HG03460 (cell line): ENCODE measurements around the gene ABCB6.
A peak's percentile ranks its signal among the peaks of the same experiment; 100 is the strongest.

Source experiments
- ATAC-seq: cut with Tn5 transposase; IDR thresholded peaks from one replicate; pipeline ENCODE4 v1.9.1; 2021; ENCODE audit not compliant: unreplicated experiment

The ABCB6 gene

DNA sequence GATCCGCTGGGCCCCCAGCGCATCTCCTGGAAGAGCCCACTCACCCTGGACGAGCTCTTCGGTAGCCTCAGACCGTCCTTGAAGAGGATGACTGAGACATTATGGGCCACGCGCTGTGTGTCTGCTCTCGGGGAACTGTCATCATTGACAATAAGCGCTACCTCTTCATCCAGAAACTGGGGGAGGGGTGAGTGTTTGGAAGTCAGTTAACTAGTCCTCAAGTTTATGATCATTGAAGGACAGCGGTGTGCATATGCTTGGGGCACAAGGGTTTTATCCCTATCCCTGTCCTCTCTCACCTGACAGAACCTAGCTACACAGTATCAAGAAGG lies 27.1 kb upstream of the ABCB6 start:
- ATAC-seq = no peak

DNA sequence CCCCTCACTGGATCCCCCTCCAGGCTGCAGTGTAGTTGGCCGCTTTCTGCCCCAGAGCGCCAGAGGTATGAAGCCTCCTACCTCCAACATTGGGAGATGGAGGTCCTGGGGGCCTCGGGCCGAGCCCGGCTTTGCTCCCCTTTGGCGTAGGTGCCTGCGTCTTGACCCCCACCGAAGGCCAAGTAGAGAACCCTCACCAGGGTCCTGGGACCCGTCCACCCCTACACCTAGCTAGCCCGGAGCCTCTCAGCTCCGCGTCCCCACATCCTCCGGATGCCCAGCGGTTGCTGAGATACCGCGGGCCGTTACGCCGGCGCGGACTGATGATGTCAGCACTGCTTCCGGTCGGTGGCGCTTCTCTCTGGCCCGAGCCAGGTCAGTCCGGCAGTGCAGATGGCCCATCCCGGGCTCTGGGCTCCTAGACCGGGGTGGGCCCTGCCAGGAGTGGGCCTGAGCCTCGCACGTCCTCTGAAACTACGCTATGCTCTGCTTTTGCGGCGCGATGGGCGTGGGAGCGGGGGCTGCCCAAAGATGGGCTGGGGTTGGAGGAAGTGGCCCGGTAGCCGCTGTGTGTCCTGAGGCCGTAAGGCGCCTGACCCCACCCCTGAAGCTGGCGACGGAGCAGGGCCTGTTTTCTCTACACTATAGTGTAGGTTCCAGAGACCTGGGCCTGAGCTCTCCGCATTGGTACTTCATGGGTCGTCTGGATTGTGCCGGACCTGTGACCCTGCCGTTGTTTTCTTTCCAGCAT lies 26.6 kb upstream of the ABCB6 start, which contains the start of the genes GLB1L and STK16:
GLB1L (minus strand) TSS at position 297 of the 751 bp plus-strand sequence. CDS start 1,871 bp downstream, outside the sequence.
STK16 (plus strand) TSS at position 332 of the 751 bp plus-strand sequence. CDS start 521 bp downstream, outside the sequence.
- ATAC-seq = peak; percentile 47

DNA sequence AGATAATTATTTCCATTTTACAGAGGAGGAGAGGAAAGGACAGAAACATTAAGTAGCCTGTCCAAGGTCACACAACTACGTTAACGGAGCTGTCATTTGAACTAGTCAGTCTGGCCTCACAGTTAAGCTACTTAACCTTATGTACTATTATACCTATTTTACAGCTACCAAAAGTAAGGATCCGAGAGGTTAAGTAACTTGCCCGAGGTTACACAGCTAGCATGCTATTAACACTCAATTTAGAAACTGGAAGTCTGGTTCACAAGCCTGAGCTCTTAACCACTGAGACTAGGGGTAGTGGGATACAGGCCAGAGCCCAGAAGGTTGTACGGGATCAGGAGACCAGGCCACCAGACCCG lies 26.0 kb upstream of the ABCB6 start:
- no peak for ATAC-seq

DNA sequence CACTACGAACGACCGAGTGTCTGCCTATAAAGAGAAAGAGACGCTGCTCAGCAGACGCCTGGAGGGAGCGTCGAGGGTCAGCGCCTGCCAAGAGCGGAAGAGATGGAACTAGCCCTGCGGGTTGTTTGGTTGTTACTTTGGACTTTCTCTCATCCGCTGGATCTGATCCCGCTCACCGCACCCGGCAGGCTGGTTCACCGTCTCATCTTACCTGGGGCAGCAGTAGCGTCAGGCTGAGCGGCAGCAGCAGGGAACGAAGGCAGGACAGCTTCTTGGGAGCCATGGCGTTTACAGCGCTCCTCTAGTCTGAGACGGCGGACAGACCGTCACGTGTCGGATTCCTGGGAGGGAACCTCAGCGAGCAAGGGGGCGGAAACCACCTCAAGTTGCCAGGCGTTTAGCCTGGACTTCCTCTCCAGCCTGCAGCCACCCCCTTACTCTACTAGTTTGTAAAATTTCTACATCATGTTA lies 24.6 kb upstream of the ABCB6 start:
- no peak for ATAC-seq

DNA sequence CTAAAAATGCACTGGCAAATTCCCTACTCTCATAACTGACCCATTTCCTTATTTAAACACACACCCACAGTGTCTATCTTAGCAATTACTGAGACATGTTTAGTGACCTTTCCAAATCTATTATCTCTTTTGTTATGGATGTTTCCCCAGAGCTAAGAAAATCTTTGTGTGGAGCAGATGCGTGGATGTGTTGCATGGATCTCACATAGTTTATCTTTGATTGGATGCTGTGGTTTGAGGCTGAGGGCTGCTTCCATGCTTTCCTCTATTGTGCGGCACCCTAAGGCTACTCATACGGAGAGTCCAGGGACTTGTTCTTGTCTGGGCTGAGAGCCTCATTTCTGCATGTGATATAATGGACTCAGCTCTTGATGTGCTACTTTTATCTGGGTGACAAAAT lies 15.6 kb upstream of the ABCB6 start:
- no peak for ATAC-seq

DNA sequence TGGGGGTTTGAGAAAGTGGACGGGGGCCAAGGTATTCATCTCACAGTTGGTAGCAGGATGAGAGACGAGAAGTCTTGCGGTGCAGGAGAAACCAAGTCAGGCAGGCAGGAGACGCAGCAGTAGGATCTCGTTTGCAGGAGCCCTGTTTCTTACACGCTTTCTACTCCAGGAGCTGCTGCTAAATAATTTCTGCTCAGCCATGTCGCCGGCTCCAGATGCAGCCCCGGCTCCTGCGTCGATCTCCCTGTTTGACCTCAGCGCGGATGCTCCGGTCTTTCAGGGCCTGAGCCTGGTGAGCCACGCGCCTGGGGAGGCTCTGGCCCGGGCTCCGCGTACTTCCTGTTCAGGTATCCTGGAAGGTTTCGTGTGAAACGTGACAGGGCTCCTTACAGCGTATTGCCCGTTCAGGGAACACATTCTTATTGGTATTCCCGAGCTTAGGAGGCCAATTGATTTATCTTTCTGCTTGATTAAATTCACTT lies 11.3 kb upstream of the ABCB6 start:
- ATAC-seq = peak; percentile 20

DNA sequence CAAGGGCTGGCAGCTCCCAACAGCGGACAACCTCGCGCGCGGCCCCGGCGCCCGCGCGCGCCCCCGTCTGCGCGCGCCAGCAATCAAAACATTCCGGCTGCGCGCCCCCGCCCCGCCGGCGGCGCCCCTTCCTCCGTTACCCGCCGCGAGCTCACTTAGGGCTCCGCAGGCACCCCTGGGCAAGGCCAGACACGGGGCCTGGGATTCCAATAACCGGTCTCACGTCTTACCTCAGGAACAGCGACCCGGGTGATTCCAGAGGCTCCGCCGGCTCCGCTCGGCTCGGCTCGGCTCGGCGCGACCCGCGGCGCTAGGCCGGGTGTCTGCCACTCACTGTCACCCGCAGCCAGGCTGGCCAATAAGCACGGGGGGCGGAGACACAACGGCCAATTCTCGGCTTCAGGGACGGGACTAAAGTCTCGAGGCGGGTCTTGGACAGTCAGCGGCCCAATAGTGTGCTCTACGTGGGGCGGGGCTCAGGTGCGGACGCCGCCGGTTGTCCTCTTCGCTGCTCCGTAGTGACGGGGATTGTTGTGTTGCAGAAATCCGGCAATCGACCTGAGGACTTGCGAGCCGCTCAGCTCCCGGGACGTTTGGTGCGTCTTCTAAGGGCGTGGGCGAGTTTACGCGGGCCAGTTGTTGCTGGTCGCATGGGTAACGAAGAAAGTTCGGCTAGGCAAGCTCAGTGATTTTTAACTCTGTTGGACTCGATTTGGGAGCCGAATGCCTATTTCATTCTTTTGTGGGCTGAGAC lies 10.7 kb upstream of the ABCB6 start, which contains the start of the genes ANKZF1 and ATG9A:
ANKZF1 (plus strand) TSS at position 502 of the 754 bp plus-strand sequence. CDS start 452 bp downstream, outside the sequence.
ATG9A (minus strand) TSS at position 332 of the 754 bp plus-strand sequence. CDS start 1,612 bp downstream, outside the sequence.
- peak; percentile 96 for ATAC-seq

DNA sequence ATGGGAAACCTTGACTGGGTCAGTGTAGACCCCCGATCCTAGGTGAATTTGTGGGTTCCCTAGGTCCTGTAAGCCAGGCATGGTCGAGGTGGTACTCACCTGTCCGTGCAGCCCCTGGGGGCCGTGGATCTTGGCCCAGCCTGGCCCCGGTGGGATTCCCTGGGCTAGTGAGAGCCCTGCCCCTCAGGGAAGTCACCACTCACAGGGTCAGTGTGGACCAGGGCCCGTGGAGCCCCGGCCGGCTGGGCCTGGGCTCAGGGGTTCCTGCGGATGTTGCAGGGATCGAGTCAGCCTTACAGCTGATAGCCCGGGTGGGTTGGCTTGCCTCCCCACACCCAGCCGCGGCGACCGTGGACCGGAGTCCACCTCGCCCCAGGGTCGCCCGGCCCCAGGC lies 10.2 kb upstream of the ABCB6 start:
- ATAC-seq = no peak

DNA sequence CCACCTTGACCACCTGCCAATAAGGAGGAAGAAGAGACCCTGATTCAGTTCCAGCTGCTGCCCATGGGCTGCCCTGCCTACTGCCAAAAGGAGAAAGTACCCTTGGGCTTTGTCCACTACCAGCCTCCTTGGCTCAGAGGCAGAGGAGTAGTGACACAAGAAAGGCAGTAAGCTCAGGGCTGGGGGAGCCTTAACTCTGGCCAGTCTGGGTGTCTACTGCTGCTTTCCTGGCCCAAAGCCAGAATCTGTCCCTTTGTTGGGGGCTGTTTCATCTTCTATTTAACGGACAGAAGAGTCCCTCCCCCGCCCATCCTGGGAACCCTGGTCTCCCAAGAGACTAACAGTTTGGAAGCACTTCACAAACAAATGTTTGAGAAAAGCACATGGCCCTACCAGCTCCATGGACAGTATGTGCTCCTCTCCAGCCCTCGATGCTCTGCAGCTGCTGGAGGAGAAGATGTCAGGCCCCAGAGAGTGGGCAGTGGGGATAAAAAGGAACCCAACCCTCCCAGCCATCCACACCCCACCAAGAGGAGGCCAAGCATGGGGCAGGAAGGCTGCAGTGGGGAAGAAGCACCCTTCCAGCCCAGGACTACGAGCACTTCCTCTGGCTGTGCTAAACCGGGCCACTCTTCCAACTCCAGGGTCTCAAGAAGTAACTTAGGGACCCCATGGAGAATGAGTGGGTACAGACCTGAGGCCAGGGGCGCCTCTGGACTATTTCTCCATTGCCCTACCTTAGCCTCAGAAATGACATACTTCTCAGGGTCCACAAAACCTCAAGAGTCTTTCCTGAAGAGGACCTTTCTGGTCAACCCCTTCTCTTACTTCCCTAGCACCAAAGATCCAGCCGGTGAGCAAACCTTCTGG lies 9.5 kb upstream of the ABCB6 start:
- no peak for ATAC-seq

DNA sequence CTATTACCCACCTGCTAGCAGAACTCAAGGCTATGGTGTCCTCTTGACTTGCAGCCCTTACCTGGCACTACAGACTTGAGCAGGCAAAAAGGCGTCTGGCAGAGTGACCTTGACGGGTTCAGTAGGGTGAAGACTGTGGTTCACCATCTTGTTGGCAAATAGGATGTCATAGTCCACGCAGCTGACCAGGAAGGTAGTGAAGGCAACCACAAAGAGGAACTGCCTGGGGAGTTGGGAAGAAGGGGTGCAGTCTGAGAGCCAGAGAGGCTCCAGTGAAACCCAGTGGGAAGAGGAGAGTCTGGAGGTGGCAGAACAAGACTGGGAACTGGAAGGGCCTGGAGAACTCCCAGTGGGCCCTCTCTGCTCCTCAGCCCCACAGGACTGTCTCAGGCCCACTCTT lies 6.6 kb upstream of the ABCB6 start:
- ATAC-seq = no peak

DNA sequence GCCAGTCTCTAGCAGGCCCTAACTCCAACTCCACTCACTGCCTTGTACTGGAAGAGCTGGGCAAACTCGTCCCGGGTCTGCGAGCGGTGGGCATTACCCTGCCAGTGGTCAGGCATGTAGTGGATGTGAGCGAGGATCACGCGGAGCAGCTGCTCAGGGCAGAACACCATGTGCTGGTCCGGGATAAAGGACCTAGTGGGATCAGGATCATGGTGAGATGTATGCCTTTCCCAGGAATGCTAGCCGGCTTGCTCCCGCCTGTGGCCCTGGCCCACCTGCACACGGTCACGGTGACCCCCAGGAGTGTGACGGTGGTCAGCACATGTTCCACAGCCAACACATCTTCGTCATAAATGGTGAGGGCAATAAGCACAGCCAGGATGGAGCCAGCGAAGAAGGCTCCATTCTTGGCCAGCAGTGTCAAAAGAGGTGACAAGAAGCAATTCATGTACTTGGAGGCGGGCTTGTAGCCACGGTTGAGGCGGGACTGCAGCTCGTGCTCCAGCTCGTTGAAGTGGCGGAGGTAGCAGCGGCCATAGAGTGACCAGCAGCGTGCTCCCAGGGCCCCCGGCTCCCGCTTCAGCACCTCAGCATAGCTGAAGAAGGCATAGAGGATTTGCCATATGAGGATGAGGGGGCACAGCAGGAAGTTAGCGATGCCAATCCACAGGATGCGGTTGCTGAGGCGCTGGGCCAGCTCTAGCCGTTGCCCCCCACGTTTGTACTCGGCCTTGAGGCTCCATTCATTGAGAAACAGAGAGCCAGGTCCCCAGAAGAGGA lies 5.3 kb upstream of the ABCB6 start:
- ATAC-seq = no peak

DNA sequence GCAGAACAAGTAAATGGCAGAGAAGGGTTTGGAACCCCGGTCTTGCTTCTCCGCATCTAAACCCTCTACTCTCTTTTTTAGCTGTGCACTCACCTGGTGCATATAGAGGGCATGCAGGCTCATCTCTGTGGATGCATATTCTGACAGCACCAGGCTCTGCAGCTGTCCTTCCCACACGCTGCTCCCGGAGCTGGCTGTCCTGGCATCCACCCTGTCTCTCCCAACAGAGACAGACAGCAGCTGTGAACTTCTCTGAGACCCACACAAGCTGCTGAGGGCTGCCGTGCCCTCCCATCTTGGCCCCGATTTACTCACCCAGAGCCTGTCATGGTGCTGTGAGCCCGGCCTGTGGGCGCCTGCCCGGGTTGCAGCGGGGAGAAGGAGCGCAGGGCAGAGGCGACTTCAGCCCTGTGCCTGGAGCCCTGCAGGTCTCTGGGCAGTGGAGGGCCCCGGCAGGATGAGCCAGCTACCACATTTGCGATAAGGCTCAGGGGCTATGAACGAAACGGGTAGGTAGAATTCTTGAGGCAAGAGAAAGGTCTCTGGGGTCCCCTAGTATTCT lies 3.3 kb upstream of the ABCB6 start:
- no peak for ATAC-seq

DNA sequence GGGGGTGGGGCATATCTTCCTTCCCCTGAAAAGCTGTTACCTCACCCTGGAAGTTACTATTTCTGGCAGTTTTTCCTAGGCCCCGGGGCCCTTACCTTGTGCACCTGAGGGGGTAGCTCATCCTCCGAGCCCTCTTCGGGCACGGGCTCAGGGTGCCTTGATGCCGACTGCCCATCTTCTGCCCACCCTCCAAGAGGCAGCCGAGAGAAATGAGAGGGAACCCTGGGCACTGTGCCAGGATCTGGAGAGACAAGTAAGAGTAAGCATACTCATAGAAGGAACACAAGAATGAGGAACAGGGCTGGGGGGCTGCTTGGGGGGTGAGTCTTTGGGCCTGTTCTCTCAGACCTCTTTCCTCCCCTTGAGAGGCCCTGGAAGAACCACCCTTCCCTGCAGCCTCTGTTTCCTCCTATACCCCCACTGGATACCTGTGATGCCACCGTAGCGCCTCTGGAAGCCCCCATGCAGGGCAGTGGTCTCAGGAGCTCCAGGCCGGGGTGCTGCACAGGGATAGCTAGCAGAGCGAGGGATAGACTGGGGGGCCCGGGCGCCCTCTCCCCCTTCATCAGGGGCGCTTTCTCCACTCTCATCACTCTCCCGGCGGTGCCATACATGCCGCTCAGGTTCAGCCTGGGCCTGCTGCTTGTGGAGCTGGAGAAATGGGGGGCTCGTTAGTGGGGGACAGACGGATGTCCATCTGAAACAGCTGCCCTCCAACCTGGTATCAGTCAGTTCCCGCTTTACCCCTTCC lies 2.1 kb upstream of the ABCB6 start:
- ATAC-seq = no peak

DNA sequence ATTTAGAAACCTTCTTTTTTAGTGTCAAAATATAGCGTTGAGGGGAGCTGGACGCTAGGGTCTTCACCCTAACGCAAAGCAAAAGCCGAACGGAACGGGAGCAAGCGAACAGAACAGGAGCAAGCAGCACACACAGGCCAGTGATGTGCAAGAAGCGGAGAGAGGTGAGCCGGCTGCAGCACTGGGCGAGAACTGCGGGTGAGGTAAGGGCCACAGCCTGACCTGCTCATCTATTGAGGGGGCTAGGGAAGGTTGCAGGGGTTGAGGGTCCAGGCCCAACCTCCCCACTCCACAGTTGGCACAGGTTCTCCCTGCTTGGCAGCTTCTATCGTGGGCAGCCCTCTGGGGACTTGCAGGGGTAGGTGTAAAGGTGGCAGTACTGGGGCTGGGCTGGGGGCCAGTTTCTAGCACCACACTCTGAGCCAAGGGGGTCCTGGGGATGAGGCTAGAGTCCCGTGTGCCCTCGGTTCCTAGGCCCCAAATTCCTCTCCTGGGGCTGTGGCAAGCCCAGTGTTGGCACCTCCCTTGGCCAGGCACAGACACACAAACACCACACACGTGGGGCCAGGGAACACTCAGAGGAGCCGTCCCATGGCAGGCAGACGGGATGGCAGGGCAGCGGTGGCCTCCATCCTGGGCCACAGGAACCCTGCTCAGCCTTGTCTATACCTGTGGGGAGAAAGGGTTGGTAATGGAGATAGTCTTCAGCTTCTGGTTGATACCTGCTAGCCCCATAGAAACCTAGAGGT lies 1.2 kb upstream of the ABCB6 start:
- ATAC-seq = no peak

DNA sequence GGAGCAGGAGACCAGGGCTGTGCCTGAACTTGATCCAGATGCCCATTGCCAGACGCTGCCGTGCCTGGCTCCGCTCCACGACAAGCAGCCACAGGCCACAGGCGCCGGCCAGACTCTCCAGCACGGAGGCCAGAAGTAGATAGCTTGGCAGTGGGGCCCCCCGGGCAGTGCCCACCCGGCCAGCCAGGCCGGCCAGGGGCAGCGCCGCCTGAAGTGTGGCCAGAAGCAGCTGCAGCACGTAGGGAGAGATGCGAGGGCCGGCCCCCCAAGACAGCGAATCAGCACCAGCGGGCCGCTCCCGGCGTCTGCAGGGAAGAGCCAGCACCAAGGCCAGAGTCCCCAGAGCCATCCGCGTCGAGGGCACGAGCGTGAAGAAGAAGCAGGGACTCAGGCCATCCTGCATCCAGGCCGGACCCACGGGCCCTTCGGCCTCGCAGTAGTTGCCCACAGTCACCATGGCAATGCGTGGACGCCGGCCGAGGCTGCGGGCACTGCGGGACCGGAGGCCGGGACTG lies 484 bp downstream of the ABCB6 start:
- ATAC-seq = peak; percentile 26

DNA sequence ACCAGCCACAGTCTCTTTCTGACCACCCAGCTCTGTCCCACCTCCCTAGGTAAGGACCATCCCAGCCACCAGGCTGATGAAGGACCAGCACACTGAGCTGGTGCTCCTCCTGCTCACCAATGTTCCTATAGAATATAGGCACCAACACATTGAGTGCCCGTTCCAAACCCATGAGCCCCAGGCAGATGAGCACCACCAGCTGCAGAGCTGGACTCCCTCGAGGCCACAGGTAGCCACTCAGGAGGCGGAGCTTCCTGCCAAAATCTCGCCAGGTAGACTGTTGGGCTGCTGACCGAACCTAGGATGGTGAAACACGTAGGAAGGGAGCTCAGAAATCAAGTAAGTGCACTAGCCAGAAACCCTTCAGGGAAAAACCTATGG lies 2.2 kb downstream of the ABCB6 start:
- ATAC-seq = no peak

DNA sequence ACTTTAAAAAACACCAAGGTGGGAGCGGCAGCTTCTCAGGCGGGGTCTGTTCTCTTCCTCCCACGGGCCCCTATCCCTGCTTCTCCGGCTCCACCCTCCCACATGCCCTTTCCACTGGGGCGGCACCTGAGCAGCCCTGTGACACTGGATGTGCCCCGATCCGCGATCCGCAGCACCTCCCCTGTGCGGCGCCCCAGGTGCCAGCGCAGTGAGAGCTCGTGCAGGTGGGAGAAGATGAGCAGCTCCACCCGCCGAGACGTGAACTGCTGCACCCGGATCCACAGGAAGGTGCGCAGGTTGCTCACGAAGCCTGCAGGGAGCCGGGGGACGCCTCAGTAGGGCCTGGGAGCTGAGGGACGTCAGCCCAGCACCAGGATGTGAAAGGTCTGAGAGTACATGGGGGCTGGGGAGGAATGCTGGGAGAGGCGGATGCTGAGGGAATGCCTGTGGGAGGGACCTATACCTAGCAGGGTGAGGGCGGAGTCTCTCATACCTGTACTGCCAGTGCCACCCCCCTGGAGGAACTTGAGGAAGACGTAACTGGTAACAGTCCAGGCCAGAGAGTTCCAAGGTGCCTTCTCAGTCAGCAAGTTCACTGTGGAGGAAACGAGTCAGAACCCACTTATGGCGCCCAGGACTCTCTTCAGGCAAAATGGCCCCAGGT lies 2.8 kb downstream of the ABCB6 start:
- no peak for ATAC-seq

DNA sequence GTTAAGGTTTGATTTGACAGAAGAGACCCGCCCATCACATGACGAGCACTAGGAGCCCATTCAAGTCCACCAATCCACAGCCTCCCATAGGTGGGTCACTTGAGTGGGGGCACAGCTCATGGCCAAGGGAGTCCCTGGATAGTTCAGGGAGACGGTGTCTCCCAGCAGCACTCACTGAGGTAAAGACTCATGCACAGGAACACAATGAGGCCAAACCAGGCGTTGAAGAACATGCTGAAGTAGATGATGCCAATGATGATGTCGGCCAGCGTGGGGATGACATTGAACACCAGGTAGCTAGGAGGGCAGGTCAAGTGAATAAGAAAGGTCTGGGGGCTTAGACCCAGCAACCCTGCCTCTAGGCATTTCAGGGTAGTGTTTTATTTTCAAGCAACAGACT lies 4.0 kb downstream of the ABCB6 start:
- ATAC-seq = no peak
